NCI-H1048 (cell line): Measurements from ENCODE around the gene JPH3.

Experiments
- DNase-seq: peaks from one replicate; lab custom pipeline; 2025; lab: John Stamatoyannopoulos, UW

JPH3 gene

DNA sequence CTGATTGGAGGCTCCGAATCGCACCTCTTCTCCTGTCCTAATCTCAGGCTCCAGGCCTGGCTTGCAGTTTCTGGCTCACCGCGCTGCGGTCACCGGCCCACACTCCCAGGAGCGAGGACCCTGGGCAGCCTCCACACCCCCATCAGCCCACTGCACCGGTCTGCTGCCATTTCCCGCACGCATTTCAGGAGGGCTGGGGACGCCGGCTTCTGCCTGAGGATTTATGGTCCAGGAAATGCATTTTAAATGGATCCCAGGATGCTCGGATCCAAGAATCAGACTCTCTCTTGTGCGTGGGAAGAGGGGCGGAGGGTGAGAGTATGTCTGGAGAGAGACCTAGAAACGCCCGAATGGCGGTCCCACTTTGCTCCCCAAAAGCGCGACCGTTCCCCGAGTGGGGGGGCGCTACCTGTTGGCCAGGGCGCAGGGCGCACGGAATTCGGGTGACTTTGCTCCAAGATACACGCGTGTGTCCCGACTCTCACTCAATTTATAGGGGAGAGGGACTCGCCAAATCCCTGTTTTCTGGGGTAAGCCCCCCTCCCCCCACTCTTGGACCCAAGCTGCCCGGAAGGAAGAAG, 817 bp upstream of the JPH3 start:
- no peak for DNase-seq

DNA sequence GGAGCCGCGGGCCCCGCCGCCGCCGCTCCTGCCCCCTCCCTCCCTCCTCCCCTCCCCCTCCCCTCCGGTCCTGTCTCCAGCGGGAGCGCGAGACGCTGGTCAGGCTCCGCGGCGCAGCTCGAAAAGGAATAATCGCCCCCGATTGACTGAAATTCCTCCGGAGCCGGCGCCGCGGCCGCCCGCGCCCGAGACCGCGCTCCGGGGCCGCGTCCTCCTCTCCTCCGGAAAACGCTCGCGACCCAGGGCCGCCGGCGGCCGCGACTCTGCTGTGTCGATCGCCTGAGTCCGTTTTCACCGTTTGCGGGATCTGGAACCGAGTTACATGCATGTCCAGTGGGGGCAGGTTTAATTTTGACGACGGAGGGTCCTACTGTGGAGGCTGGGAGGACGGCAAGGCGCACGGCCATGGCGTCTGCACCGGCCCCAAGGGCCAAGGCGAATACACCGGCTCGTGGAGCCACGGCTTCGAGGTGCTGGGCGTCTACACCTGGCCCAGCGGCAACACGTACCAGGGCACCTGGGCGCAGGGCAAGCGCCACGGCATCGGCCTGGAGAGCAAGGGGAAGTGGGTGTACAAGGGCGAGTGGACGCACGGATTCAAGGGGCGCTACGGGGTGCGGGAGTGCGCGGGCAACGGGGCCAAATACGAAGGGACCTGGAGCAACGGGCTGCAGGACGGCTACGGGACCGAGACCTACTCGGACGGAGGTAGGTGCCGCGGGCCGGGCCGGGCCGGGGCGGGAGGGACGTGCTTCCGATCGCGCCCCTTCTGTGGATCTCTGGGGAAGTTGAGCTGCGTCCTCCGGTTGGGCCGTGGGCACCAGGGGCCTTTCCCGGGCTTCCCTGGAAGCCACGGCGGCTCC, 744 bp downstream of the JPH3 start:
- no peak for DNase-seq

DNA sequence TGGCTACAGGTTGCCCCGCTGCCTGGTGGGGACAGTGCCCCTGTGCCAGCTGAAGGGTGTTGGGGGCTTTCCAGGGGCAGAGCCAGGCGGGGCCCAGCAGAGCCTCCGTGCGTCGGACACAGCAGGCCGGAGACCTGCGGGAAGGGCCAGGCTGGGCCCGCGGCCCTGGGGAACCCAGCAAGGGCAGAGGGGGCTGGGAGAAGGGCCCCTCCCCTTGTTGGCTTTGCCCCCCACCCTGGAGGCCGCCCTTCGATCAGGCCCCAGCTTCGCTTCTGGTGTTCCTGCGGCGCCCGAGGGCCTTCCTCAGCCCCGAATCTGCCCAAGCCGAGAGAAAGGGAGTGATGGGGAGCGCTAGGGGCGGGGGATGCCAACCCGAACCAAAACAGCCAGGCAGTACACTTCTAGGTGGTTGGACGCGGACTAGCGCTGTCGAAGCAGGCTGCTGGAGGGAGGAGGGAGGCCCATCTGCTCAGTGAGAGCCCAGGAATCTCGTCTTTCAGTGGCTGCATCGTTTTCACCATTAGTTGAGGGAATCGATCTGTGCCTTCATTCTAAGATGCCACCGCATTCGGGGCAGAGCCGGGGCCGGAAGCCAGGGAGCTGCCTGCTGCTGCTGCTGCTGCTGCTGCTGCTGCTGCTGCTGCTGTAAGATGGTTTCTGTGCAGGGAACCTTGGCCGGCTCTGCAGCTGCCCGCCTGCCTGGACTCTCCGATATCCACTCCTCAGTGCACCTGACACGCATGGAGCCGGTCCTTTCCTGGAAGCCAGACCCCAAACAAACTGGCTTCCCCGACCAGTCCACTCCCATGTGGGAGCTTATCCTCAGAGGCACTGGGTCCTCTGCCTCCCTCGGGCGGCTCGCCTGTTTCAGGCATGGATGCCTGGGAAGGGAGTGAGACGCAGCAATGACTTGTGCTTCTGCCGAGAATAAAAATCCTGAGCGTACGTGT, 1.7 kb downstream of the JPH3 start:
- no peak for DNase-seq

DNA sequence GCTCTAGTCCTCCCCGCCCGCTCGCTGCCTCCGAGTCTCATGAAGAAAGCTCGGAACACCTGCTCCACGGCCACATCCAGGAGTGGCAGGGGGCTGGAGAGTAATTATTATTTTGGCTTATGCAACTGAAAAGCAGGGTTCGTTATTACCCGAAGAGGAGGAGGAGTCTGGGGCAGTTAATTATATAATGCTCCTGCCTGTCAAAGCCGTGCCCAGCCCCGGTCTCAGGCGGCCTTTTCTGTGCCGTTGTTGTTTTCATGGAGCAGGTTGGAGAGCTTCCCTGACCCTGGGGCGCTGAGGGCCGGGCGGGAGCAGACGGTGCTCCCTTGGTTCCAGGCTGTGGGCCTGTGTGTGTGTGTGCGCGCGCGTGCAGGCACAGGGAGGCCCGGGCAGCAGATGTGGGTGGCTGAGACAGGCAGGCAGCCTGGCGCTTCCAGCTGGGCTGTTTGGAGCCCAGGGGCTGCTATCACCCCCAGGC, 2.4 kb downstream of the JPH3 start:
- no peak for DNase-seq

DNA sequence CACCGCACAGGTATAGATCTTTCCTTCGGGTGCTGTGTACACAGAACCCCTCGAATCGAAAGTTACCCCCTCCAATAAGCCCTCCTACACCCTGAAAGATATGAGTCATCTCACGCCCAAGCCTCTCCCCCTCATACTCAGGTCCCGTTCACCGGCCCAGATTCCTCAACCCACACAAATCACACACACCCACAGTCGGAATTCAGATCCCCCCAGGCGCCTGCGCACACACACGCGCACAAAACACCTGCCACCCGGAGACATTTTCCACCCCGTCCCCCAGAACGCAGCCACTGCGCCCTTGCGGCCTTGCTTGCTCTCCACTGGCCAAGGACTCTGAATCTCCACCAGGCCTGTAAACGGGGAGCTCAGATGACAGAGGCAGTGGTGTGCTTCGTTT, 4.9 kb downstream of the JPH3 start:
- no peak for DNase-seq

DNA sequence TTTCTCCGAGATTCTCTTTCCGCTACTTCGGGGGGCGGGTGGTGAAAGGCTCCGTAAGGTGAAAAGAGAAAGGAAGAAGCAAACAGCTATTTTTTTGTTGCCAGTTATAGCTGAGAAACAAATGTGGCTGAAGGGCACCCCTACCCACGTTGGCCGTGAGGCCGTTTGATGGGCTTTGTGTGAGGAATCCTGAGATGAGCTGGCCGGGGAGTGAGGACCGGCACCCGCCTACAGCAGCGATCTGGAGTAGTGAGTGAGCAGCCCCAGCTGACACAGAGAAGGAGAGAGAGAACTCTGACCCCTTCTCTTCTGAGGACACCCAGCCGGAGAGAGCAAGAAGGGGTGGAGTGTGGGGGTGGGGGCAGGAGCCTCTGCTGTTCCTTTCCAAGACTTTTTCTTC, 5.6 kb downstream of the JPH3 start:
- DNase-seq: no peak

DNA sequence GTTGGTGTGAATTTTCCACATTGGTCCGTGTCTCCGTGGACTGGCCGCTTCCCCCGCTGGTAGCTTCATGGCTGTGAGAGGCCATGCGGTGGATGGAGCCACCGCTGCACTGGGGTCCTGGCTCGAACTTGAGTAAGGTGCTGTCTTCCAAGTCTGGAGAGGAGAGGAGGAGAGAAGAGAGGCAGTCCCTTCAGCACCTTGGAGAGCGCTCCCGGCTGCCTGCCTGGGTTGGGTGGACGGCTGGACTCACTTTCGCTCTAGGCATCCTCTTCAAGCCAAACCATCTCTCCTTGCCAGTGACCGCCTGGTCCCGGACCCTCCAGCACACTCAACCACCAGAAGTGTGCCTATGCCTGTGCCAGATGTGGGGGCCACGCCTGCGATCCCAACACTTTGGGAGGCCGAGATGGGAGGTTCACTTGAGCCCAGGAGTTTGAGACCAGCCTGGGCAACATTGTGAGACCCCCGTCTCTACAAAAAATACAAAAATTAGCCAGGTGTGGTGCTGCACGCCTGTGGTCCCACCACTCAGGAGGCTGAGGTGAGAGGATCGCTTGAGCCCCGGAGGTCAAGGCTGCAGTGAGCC, 6.2 kb downstream of the JPH3 start:
- no peak for DNase-seq

DNA sequence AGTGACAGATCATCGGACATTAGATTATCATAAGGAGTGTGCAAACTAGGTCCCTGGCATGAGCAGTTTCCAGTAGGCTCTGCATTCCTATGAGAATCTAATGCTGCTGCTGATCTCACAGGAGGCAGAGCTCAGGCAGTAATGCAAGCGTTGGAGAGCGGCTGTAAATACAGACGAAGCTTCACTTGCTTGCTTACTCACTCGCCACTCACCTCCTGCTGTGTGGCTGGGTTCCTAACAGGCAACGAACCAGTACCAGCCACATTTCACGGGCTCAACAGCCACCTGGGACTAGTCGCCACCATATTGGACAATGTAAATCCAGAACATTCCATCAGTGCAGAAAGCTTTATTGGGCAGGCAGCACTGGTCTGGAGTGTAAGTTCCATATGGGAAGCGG, 7.7 kb downstream of the JPH3 start:
- DNase-seq: no peak

DNA sequence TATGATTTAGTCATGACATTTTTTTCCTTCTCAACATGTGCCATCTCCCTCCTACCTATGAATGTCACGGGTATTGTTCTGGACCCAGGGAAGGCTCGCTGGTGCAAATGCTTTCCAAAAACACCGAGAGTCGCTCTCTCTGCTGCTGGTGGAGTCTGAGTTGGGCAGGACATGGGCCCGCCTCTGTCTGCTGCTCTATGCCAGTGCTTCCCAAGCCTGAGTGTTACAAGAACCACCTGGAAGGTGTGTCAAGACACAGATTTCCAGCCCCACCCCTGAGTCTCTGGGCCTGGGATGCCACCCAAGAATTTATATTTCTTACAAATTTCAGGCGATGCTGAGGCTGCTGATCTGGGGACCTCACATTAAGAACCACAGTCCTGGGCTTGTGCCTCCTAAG, 9.1 kb downstream of the JPH3 start:
- no peak for DNase-seq

DNA sequence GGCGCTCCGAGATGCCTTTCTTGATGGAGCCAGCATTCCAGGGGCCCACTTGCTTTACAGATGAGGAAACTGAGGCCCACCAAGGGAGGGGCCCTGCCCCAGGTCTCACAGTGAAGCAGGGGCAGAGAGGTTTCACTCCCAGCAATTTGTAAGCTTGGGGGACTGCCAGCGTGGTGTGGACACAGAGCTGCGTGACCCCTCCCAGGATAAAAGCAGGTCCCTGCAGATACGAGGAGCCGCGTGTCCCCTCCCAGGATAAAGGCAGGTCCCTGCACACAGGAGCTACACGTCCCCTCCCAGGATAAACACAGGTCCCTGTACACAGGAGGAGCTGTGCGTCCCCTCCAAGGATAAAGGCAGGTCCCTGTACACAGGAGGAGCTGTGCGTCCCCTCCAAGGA, 11.7 kb downstream of the JPH3 start:
- DNase-seq: no peak

DNA sequence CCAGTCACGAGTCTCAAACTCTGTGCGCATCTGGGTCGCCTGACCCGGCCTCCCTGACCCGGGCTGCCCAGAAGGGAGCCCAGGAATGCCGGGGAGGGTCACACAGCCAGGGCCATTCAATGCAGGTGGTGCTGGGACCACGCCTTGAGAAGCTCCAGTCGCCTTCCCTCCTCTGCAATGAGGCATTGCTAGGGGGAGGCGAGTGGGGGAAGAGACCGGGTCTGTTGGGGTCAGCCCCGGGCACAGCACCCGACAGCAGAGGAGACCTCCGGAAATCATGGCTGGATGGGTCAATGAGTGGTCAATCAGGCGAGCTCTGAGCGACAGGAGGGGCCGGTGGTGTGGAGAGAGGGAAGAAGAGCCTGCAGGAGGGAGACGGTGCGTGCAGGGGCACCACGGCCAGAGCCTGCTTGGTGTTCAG, 13.3 kb downstream of the JPH3 start:
- no peak for DNase-seq

DNA sequence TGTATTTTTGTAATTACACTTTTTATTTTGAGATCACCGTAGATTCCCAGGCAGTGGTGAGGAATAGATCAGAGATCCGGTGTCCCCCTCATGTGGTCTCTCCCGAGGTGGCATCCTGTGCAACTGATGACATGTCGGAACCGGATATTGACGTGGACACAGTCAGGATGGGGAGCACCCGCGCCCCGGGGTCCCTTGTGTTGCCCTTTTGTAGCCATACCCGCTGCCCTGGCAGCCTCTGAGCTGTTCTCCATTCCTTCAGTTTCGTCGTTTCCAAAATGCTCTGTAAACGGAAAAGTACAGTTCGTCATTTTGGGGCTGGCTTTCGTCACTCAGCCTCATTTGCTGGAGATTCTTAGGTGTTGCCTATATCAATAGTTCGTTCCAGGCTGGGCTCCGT, 14.2 kb downstream of the JPH3 start:
- no peak for DNase-seq

DNA sequence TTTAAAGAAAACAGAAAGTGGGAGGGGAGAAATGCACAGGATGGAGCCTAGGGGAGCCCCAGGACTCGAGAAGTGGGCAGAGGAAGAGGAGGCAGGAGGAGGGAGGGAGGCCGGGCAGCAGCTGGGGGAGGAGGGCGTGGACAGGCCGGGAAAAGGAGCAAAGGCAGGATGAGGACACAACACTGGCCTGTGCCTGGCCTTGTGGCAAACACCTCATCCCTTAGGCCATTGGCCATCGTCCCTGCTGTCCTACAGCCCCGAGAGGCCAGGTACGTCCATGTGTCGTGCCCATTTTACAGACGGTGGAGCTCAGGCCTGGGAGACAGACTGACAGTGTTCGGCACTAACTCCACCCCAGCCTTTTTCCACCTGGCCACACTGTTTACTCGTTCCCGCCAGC, 15.9 kb downstream of the JPH3 start:
- DNase-seq: no peak

DNA sequence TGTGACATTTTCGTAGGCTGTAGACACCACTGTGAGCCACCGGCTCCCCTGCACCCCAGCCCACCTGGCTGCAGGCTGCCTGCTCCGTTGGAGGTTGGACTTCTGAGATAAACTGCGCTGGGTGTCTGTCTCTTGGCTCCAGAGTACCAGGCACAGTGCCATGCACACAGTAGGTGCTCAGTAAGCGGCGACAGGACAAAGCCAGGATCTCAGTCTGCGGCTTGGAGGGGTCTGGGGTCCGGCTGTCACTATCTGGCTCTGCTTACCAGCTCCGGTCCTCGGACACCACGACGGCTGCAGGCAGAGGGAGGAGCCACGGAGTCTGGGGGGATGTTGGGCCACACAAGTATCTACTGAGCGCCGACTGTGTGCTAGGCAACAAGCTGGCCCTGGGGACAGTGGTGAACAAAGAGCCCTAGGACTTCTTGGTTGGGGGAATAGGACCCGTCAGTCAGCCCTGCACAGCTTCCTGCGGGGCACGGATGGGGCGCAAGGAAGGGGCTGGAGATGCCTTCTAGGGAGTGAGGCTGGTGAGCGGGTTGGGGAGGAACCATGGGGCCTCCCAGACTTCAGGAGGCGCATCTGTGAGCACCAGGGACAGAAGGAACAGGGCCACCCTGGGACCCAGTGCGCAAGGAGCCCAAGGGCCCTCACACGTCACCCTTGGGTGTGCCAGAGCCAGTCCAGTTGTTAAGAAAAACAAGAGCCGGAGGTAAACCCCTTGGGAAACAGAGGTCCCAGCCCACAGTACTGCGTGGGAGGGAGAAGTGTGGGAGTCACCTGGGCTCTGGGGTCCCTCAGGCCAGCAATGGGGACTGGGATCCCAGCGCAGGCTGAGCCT, 17.3 kb downstream of the JPH3 start:
- DNase-seq: no peak

DNA sequence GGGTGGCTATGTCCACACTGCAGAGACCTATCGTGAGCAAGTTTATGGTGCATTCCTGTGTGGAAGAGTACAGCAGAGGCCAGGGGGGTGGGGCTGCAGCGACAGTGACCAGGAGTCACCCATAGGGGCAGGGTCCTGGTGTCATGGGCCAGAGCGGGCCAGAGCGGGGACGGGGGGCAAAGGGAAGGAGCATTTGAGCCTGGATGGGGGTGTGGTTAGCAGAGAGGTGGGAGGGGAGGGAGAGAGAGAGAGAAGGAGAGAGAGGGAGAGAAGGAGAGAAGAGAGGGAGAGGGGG, 17.8 kb downstream of the JPH3 start:
- no peak for DNase-seq

DNA sequence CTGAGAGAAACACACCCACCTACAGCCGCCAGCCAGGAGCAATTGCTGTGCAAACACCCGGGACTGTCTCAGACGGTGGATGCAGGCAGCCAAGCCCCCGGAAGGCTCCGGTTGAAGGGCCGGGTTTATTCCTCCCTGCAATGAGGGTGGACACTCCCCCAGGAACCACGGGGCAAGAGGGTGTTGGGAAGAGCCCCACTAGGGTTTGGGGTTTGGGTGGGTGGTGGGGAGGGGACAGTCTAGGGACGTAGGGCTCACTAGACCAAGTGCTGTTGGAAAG, 19.2 kb downstream of the JPH3 start:
- no peak for DNase-seq

DNA sequence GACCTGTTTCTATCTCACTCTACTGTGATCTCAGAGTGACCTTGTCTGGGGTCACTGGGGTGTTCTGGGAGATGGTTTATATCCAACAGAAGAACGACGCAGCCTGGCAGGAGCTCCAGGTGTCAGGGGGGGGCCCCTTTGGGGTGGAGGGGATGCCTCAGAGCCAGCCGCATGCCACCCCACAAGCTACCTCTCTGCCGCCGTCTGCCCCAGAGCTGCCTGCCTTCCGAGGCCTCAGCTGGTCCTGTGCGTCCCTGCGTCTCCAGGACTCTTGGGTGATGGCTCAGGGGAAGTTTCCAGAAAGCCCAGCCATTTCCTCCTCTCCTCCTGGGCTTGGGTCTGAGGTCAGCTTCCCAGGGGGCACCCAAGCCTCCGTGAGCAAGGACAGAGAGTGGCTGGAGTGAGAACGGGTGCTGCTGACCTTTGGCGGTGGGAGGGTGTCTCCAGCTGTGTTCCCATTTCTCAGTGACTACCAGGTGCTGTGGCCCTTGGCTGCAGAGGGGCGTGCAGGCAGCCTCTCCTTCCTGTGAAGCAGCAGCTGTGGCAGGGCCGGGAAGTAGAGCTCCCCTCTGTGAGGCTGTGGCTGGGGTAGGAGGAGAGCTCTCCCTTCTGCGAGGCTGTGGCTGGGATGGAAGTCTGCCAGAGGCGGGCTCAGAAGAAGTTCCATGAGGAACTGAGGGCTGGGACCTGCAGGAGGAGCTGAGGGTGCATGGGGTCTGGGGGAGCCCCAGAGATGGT, 19.8 kb downstream of the JPH3 start:
- DNase-seq: no peak

DNA sequence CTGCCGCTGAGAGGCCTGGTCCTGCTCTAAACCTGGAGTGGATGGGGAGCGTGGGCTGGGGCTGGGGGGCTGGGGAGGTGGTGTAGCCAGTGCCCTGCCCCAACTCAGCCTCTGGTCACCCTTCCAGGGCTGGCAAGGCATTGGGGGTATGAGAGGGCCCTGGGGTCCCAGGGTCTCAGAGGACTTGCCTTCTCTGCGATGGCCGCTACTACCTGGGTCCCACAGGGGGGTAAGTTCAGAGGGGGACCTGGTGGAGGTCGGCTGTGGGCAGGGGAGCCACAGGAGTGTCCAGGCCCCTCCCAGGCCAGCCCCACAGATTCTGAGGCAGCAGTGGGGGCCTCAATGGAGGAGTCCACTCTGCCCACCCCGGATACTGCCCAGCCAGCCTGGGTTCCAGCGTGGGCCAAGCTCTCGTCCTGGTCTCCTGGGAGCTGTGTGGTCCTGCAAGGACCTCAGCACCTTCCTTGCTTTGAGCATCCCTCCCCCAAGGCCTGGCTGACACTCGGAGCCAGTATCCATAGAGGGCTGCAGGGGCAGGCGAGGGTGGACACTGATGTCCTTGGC, 20.5 kb downstream of the JPH3 start:
- DNase-seq: no peak

DNA sequence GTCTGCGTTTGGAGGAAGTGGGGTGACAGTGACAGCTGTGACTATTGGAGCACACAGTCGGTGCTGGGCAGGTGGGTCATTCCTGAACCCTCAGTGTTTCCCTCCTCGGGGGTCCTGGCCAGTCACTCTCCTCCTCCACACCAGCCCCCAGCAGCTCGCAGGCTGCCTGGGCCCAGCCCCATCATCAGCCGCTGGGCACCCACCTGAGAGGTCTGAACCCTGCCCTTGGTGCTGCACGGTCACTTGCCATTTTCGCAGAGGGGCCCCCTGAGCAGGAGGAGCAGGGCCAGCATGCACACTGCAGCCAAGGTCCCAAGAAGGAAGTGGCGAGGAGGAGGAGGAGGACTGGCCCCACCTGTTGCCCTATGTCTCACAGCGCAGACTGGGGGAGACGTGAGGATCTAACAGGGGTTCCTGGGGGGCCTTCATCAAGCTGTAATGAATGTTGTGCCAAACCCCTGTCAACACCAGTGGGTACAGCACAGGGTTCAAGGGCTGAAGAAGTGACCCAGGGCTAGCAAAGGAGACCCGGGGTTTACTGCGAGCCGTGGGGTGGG, 23.0 kb downstream of the JPH3 start:
- no peak for DNase-seq

DNA sequence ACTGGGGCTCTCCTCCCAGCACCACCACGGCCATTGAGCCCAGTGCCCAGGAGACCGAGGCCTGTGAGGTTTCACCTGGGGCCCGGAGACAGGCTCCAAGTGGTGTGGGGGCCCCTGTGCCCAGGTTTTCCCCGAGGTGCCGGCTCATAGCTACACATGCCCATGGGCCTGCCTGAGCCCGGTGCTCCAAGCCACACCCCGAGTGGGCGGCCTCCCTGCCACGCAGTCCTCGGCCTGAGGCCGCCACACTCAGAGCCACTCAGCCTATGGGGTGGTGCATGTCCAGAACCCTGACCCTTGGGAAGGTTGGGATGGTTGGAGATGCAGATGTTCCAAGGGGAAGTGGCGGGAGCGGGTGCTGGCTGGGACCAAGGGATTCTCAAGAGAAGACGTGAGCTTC, 24.1 kb downstream of the JPH3 start:
- no peak for DNase-seq
